ENCODE measurements around the gene PYGM. TPM values are rescaled to one million over a fixed set of nuclear protein-coding genes. Genes with fewer than 3 reads are reported as not detected.

The PYGM gene
- total and polyA plus RNA-seq, 2 of the 8 experiments (the other 6 are each of a cell fraction or from before 2014, with no cell fraction given): 9.6 to 10.0 TPM

DNA sequence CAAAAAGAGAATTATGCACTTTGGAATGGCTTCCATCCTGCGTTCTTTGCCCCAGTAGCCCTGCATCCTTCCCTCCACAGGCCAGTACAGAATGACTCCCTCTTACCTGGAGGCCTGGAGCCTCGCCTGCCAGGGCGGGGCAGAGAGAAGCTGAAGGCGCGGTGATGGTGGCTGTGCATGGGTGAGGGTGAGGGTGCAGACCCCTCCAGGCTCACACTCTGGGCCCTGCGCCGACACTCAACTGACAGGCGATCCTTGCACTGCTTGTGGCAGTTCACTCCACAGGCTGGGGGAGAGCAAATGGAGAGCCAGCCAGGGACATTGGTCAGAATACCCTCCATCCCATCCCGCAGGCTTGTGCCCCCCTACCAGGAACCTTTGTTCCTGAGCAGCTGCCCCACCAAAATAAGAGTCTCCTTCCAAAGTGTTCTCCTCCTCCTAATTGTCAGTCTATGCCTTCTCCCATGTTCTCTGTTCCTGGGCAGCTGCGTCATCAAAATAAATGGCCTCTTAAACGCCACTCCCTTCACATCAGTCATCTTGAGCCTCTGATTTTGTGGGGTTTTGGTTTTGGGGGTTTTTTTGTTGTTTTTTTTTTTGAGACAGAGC lies 30.9 kb downstream of the PYGM start (continued):
- TF ChIP-seq JUND (IDR thresholded peaks at IDR 0.05; ENCODE audit: low read length): no peak
- no peak for TF ChIP-seq KDM1A (IDR thresholded peaks at IDR 0.05; ENCODE audit: borderline replicate concordance, low read length)
- TF ChIP-seq SP1 (IDR thresholded peaks at IDR 0.05; ENCODE audit: low read depth, low read length): no peak
- TF ChIP-seq GTF2F1 (IDR thresholded peaks at IDR 0.05; ENCODE audit: borderline replicate concordance, low read depth, low read length): no peak
- TF ChIP-seq CREB1 (IDR thresholded peaks at IDR 0.05): no peak
